HEK293 (cell line): Measurements from ENCODE around the gene APOBEC3A.
A peak's percentile ranks its signal among the peaks of the same experiment; 100 is the strongest.

ENCODE experiments used
- IKZF3 ChIP-seq: fragments of 450-650 bp; IDR thresholded peaks from 2 replicates; pipeline ENCODE4 v1.5.0; 2018; ENCODE audit warnings: missing biosample characterization, mild to moderate bottlenecking, missing genetic modification characterization, moderate library complexity
- KLF10 ChIP-seq: fragments of 450-650 bp; IDR thresholded peaks from 2 replicates; pipeline ENCODE4 v1.5.1; 2018; ENCODE audit warnings: missing biosample characterization, mild to moderate bottlenecking, missing genetic modification characterization
- KLF16 ChIP-seq: fragments of 450-650 bp; formaldehyde crosslinking; IDR thresholded peaks from 2 replicates; pipeline ENCODE4 v1.5.1; 2017; ENCODE audit warnings: missing biosample characterization, missing genetic modification characterization
- KLF8 ChIP-seq: fragments of 450-650 bp; formaldehyde crosslinking; IDR thresholded peaks from 2 replicates; pipeline ENCODE4 v1.5.1; 2016; ENCODE audit warnings: missing biosample characterization, missing genetic modification characterization
- YY2 ChIP-seq: fragments of 450-650 bp; formaldehyde crosslinking; IDR thresholded peaks from 2 replicates; pipeline ENCODE4 v1.5.1; 2016; ENCODE audit warnings: missing biosample characterization, missing genetic modification characterization
- ZBTB17 ChIP-seq: fragments of 450-650 bp; formaldehyde crosslinking; IDR thresholded peaks from 2 replicates; pipeline ENCODE4 v1.5.1; 2016; ENCODE audit warnings: missing biosample characterization, missing genetic modification characterization
- ZBTB20 ChIP-seq: fragments of 450-650 bp; formaldehyde crosslinking; IDR thresholded peaks from 2 replicates; pipeline ENCODE4 v1.5.1; 2016; ENCODE audit warnings: missing biosample characterization, missing genetic modification characterization
- ZBTB21 ChIP-seq: fragments of 450-650 bp; formaldehyde crosslinking; IDR thresholded peaks from 2 replicates; pipeline ENCODE4 v1.5.1; 2017; ENCODE audit warnings: missing biosample characterization, missing genetic modification characterization
- ZBTB48 ChIP-seq: fragments of 450-650 bp; formaldehyde crosslinking; IDR thresholded peaks from 2 replicates; pipeline ENCODE4 v1.5.1; 2016; ENCODE audit warnings: missing biosample characterization, missing genetic modification characterization
- ZEB2 ChIP-seq: fragments of 450-650 bp; formaldehyde crosslinking; IDR thresholded peaks from 2 replicates; pipeline ENCODE4 v1.5.1; 2016; ENCODE audit warnings: missing biosample characterization, missing genetic modification characterization
- ZNF140 ChIP-seq: fragments of 450-650 bp; formaldehyde crosslinking; IDR thresholded peaks from 2 replicates; pipeline ENCODE4 v1.5.1; 2016; ENCODE audit warnings: missing biosample characterization, missing genetic modification characterization
- ZNF248 ChIP-seq: fragments of 450-650 bp; formaldehyde crosslinking; IDR thresholded peaks from 2 replicates; pipeline ENCODE4 v1.5.1; 2017; ENCODE audit warnings: missing biosample characterization, missing genetic modification characterization
- ZNF266 ChIP-seq: fragments of 450-650 bp; formaldehyde crosslinking; IDR thresholded peaks from 2 replicates; pipeline ENCODE4 v1.5.1; 2016; ENCODE audit warnings: missing biosample characterization, missing genetic modification characterization, low read depth
- ZNF335 ChIP-seq: fragments of 450-650 bp; formaldehyde crosslinking; conservative IDR thresholded peaks from 2 replicates; pipeline ENCODE4 v1.5.1; 2016; ENCODE audit warnings: missing biosample characterization, missing genetic modification characterization
- ZNF341 ChIP-seq: fragments of 450-650 bp; formaldehyde crosslinking; IDR thresholded peaks from 2 replicates; pipeline ENCODE4; 2016; ENCODE audit warnings: low read depth, missing biosample characterization, missing genetic modification characterization
- ZNF37A ChIP-seq: fragments of 450-650 bp; IDR thresholded peaks from 2 replicates; pipeline ENCODE4 v1.5.1; 2018; ENCODE audit warnings: missing biosample characterization, missing genetic modification characterization
- ZNF426 ChIP-seq: fragments of 450-650 bp; formaldehyde crosslinking; IDR thresholded peaks from 2 replicates; pipeline ENCODE4 v1.5.1; 2017; ENCODE audit warnings: missing biosample characterization, missing genetic modification characterization, mild to moderate bottlenecking, inconsistent platforms, moderate library complexity
- ZNF473 ChIP-seq: fragments of 450-650 bp; formaldehyde crosslinking; IDR thresholded peaks from 2 replicates; pipeline ENCODE4 v1.5.1; 2017; ENCODE audit warnings: missing biosample characterization, missing genetic modification characterization
- ZNF654 ChIP-seq: fragments of 450-650 bp; formaldehyde crosslinking; IDR thresholded peaks from 2 replicates; pipeline ENCODE4 v1.5.1; 2016; ENCODE audit warnings: low read depth, missing biosample characterization, missing genetic modification characterization
- ZNF777 ChIP-seq: fragments of 450-650 bp; formaldehyde crosslinking; IDR thresholded peaks from 2 replicates; pipeline ENCODE4 v1.5.1; 2017; ENCODE audit warnings: missing biosample characterization, missing genetic modification characterization, borderline replicate concordance
- TF ChIP-seq, protein P1 (sequence below): fragments of 450-650 bp; formaldehyde crosslinking; IDR thresholded peaks from 2 replicates; pipeline ENCODE4 v1.5.1; 2016; ENCODE audit warnings: missing biosample characterization, missing genetic modification characterization
- TF ChIP-seq, protein P2 (sequence below): fragments of 450-650 bp; formaldehyde crosslinking; IDR thresholded peaks from 2 replicates; pipeline ENCODE4 v1.5.1; 2016; ENCODE audit warnings: missing biosample characterization, missing genetic modification characterization
- TF ChIP-seq, protein P3 (sequence below): fragments of 450-650 bp; formaldehyde crosslinking; IDR thresholded peaks from 2 replicates; pipeline ENCODE4 v1.5.1; 2016; ENCODE audit warnings: missing biosample characterization, missing genetic modification characterization, low read depth
- TF ChIP-seq, protein P4 (sequence below): fragments of 450-650 bp; formaldehyde crosslinking; IDR thresholded peaks from 2 replicates; pipeline ENCODE4 v1.5.1; 2016; ENCODE audit warnings: missing biosample characterization, missing genetic modification characterization, borderline replicate concordance
- TF ChIP-seq, protein P5 (sequence below): fragments of 450-650 bp; formaldehyde crosslinking; IDR thresholded peaks from 2 replicates; pipeline ENCODE4 v1.5.0; 2017; ENCODE audit warnings: missing biosample characterization, missing genetic modification characterization, borderline replicate concordance
- TF ChIP-seq, protein P6 (sequence below): fragments of 450-650 bp; formaldehyde crosslinking; IDR thresholded peaks from 2 replicates; pipeline ENCODE4 v1.5.1; 2016; ENCODE audit warnings: missing biosample characterization, missing genetic modification characterization
- TF ChIP-seq, protein P7 (sequence below): fragments of 450-650 bp; IDR thresholded peaks from 2 replicates; pipeline ENCODE4 v1.5.1; 2018; ENCODE audit warnings: missing biosample characterization, mild to moderate bottlenecking, missing genetic modification characterization

Gene APOBEC3A

DNA sequence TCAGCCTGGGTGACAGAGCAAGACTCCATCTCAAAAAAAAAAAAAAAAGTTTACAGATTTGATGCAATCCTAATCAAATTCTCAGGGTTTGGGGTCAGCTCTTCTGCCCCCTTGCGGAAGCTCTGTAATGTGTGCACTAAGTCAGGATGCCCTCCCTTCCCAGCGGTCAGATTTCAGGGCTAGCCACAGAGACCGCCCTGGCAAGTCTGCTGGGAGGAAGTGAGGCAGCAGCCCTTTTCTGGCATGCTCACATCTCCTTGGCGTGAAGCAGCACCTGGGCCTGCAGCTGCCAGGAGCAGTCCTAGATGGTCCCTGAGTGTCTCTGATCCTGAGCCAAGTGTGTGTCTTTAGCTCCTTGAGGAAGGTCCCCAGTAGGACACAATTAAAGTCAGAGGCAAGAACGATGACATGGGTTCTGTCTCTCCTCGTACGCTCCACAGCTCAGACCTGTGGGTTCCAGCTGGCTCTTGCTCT lies 45.8 kb downstream of the APOBEC3A start (continued):
- peak; percentile 68 for TF ChIP-seq ZBTB48 (tag by site-specific recombination)
- TF ChIP-seq ZNF266 (tag by site-specific recombination), result no peak
- peak; percentile 66; the same call in 1 of the 2 replicates for TF ChIP-seq YY2 (tag by site-specific recombination)
- TF ChIP-seq KLF10 (tag by site-specific recombination), result no peak
- no peak for TF ChIP-seq KLF16 (tag by site-specific recombination)
- TF ChIP-seq, protein P1, sequence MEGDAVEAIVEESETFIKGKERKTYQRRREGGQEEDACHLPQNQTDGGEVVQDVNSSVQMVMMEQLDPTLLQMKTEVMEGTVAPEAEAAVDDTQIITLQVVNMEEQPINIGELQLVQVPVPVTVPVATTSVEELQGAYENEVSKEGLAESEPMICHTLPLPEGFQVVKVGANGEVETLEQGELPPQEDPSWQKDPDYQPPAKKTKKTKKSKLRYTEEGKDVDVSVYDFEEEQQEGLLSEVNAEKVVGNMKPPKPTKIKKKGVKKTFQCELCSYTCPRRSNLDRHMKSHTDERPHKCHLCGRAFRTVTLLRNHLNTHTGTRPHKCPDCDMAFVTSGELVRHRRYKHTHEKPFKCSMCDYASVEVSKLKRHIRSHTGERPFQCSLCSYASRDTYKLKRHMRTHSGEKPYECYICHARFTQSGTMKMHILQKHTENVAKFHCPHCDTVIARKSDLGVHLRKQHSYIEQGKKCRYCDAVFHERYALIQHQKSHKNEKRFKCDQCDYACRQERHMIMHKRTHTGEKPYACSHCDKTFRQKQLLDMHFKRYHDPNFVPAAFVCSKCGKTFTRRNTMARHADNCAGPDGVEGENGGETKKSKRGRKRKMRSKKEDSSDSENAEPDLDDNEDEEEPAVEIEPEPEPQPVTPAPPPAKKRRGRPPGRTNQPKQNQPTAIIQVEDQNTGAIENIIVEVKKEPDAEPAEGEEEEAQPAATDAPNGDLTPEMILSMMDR (tag by site-specific recombination), result peak; percentile 76
- TF ChIP-seq, protein P2, sequence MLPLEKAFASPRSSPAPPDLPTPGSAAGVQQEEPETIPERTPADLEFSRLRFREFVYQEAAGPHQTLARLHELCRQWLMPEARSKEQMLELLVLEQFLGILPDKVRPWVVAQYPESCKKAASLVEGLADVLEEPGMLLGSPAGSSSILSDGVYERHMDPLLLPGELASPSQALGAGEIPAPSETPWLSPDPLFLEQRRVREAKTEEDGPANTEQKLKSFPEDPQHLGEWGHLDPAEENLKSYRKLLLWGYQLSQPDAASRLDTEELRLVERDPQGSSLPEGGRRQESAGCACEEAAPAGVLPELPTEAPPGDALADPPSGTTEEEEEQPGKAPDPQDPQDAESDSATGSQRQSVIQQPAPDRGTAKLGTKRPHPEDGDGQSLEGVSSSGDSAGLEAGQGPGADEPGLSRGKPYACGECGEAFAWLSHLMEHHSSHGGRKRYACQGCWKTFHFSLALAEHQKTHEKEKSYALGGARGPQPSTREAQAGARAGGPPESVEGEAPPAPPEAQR (tag by site-specific recombination), result no peak
- TF ChIP-seq, protein P3, sequence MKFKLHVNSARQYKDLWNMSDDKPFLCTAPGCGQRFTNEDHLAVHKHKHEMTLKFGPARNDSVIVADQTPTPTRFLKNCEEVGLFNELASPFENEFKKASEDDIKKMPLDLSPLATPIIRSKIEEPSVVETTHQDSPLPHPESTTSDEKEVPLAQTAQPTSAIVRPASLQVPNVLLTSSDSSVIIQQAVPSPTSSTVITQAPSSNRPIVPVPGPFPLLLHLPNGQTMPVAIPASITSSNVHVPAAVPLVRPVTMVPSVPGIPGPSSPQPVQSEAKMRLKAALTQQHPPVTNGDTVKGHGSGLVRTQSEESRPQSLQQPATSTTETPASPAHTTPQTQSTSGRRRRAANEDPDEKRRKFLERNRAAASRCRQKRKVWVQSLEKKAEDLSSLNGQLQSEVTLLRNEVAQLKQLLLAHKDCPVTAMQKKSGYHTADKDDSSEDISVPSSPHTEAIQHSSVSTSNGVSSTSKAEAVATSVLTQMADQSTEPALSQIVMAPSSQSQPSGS, result no peak
- peak; percentile 51; the same call in 1 of the 2 replicates for TF ChIP-seq KLF8 (tag by site-specific recombination)
- TF ChIP-seq ZBTB20 (tag by site-specific recombination), result peak; percentile 23; the same call in 1 of the 2 replicates
- TF ChIP-seq ZEB2 (tag by site-specific recombination), result peak; percentile 60; the same call in 1 of the 2 replicates
- TF ChIP-seq, protein P4, sequence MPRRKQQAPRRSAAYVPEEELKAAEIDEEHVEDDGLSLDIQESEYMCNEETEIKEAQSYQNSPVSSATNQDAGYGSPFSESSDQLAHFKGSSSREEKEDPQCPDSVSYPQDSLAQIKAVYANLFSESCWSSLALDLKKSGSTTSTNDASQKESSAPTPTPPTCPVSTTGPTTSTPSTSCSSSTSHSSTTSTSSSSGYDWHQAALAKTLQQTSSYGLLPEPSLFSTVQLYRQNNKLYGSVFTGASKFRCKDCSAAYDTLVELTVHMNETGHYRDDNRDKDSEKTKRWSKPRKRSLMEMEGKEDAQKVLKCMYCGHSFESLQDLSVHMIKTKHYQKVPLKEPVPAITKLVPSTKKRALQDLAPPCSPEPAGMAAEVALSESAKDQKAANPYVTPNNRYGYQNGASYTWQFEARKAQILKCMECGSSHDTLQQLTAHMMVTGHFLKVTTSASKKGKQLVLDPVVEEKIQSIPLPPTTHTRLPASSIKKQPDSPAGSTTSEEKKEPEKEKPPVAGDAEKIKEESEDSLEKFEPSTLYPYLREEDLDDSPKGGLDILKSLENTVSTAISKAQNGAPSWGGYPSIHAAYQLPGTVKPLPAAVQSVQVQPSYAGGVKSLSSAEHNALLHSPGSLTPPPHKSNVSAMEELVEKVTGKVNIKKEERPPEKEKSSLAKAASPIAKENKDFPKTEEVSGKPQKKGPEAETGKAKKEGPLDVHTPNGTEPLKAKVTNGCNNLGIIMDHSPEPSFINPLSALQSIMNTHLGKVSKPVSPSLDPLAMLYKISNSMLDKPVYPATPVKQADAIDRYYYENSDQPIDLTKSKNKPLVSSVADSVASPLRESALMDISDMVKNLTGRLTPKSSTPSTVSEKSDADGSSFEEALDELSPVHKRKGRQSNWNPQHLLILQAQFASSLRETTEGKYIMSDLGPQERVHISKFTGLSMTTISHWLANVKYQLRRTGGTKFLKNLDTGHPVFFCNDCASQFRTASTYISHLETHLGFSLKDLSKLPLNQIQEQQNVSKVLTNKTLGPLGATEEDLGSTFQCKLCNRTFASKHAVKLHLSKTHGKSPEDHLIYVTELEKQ, result no peak
- TF ChIP-seq ZNF777 (tag by site-specific recombination), result no peak
- no peak for TF ChIP-seq ZNF140 (tag by site-specific recombination)
- no peak for TF ChIP-seq ZNF341 (tag by site-specific recombination)
- peak; percentile 75 for TF ChIP-seq ZBTB17
- 0 out of 2 replicates have a peak, but pooled peaks have one; percentile 39 for TF ChIP-seq ZNF335
- no peak for TF ChIP-seq ZNF473
- TF ChIP-seq, protein P5, sequence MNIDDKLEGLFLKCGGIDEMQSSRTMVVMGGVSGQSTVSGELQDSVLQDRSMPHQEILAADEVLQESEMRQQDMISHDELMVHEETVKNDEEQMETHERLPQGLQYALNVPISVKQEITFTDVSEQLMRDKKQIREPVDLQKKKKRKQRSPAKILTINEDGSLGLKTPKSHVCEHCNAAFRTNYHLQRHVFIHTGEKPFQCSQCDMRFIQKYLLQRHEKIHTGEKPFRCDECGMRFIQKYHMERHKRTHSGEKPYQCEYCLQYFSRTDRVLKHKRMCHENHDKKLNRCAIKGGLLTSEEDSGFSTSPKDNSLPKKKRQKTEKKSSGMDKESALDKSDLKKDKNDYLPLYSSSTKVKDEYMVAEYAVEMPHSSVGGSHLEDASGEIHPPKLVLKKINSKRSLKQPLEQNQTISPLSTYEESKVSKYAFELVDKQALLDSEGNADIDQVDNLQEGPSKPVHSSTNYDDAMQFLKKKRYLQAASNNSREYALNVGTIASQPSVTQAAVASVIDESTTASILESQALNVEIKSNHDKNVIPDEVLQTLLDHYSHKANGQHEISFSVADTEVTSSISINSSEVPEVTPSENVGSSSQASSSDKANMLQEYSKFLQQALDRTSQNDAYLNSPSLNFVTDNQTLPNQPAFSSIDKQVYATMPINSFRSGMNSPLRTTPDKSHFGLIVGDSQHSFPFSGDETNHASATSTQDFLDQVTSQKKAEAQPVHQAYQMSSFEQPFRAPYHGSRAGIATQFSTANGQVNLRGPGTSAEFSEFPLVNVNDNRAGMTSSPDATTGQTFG (tag by site-specific recombination), result no peak
- no peak for TF ChIP-seq ZNF37A (tag by site-specific recombination)
- TF ChIP-seq ZNF426, result no peak
- 0 out of 2 replicates have a peak, but pooled peaks have one; percentile 34 for TF ChIP-seq ZBTB21 (tag by site-specific recombination)
- TF ChIP-seq ZNF654 (tag by site-specific recombination), result peak; percentile 52; the same call in 1 of the 2 replicates
- no peak for TF ChIP-seq IKZF3
- TF ChIP-seq, protein P6, sequence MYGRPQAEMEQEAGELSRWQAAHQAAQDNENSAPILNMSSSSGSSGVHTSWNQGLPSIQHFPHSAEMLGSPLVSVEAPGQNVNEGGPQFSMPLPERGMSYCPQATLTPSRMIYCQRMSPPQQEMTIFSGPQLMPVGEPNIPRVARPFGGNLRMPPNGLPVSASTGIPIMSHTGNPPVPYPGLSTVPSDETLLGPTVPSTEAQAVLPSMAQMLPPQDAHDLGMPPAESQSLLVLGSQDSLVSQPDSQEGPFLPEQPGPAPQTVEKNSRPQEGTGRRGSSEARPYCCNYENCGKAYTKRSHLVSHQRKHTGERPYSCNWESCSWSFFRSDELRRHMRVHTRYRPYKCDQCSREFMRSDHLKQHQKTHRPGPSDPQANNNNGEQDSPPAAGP (tag by site-specific recombination), result no peak; the same call in 1 of the 2 replicates
- TF ChIP-seq, protein P7, sequence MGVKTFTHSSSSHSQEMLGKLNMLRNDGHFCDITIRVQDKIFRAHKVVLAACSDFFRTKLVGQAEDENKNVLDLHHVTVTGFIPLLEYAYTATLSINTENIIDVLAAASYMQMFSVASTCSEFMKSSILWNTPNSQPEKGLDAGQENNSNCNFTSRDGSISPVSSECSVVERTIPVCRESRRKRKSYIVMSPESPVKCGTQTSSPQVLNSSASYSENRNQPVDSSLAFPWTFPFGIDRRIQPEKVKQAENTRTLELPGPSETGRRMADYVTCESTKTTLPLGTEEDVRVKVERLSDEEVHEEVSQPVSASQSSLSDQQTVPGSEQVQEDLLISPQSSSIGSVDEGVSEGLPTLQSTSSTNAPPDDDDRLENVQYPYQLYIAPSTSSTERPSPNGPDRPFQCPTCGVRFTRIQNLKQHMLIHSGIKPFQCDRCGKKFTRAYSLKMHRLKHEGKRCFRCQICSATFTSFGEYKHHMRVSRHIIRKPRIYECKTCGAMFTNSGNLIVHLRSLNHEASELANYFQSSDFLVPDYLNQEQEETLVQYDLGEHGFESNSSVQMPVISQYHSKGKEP (tag by site-specific recombination), result no peak
- TF ChIP-seq ZNF248, result no peak
